Upper lobe of right lung (tissue), 1 donor: Measurements from ENCODE around the gene PLGRKT. TPM values are rescaled to one million over a fixed set of nuclear protein-coding genes. Genes with fewer than 3 reads are reported as not detected.
"Not testable (repeated sequence)": the region's sequence is repeated elsewhere in the genome, so short reads cannot be mapped to it uniquely, and the experiment has no call there.

Experiments
- ATAC-seq: fragments of 200-7000 bp; cut with Tn5 transposase; one replicate; pipeline ENCODE4 v1.9.1; 2020; ENCODE audit warnings: mild to moderate bottlenecking, moderate library complexity
- DNase-seq: peaks from one replicate; pipeline ENCODE4 v3.0.0-alpha.2; 2020
- H3K27ac ChIP-seq: fragments of 200-600 bp; one replicate; pipeline ENCODE4 v1.8.0; 2022
- H3K27me3 ChIP-seq: fragments of 200-600 bp; one replicate; pipeline ENCODE4 v1.8.0; 2022; ENCODE audit warnings: mild to moderate bottlenecking
- H3K36me3 ChIP-seq: fragments of 200-600 bp; one replicate; pipeline ENCODE4 v1.8.0; 2022
- H3K4me1 ChIP-seq: fragments of 200-600 bp; one replicate; pipeline ENCODE4 v1.8.0; 2022
- H3K4me3 ChIP-seq: fragments of 200-600 bp; one replicate; pipeline ENCODE4 v1.8.0; 2022; ENCODE audit warnings: mild to moderate bottlenecking
- H3K9me3 ChIP-seq: fragments of 200-600 bp; one replicate; pipeline ENCODE4 v1.8.0; 2022
- intact Hi-C: fragments of 100-400 bp; cut with DNase I; formaldehyde crosslinking; loops from one replicate; pipeline ENCODE4 v1.11.0; 2022
- total RNA-seq: library from RNA; stranded (reverse); fragmentation: NEBNext Ultra II Directional; extraction: Animal tissue kit (Norgen Biotek cat#: 25700); gene quantifications from one replicate; pipeline ENCODE4 v1.2.1, GENCODE V29; 2021
- TF ChIP-seq, protein P1 (sequence below): fragments of 200-600 bp; IDR thresholded peaks from one replicate; pipeline ENCODE4 v1.8.0; 2022; ENCODE audit warnings: antibody characterized with exemption
- donor health status: DM: no; HTN: yes; CAD: no; lungs with severe emphysema.

PLGRKT gene
- total RNA-seq, 1 donor from 2014 or later, result 18.0 TPM

DNA sequence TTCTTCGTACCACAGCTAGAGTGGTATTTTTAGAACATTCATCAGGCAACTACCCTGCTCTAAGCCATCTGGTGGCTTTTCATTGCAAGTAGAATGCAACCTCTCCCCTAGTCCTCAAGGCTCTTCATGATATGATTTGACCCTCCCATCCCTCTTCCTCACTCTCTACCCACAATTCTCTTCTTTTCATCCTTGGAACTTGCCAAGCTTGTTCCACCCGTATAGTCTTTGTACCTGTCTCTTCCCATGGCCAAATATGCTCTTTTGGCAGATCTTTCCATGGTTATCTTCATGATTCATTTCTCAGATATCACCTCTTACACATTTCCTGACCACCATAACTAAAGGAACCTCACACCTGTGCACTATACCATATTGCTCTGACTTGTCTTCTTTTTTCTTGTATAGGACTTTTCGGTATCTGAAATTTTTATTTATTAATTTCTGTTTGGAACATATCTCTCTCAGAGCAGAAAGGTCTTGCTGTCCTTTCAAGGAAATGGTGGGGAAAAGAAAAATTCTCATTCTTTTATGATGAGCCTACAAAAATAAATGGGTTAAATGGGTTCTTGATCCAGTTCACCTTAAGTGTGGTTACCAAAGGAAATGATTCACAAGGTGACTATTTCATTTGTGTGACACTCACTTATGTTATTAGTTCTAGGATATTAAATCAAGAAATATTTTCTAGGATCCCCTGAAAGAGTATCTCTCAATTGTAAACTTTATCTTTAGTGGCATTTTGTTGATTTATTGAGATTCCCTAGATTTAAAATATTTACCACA is 8.9 kb upstream of the PLGRKT start:
- ATAC-seq, result no peak
- no peaks in the 10 kb centered on the region for H3K36me3 ChIP-seq
- intact Hi-C loops, result no loop called here

DNA sequence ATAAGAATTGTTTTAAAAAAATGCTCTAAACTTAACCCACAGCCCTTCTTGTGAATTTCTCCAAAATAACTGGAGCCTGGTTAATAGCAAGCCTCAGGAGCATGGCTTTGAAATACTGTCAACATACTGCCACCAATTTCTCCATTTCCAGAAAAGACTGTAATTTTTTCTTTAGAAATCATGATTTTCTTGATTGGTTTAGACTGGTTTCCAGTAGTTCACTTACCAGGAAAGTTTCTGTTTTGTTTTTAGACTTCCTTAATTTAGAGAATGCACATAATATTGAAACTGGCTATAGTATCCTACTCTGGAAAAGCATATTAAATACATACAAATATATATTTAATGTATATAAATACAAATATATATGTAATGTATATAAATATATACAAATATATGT is 8.2 kb upstream of the PLGRKT start:
- no peak for ATAC-seq
- Histone ChIP-seq H3K4me3 (no peak overlapping the region), H3K27me3 (no peaks in the 10 kb centered on the region), H3K36me3 (no peaks in the 10 kb centered on the region), H3K4me1 (peaks cover 5% of the 10 kb centered on the region), H3K9me3 (no peaks in the 10 kb centered on the region), H3K27ac (no peak overlapping the region)
- intact Hi-C loops, result no loop called here
- TF ChIP-seq, protein P1, sequence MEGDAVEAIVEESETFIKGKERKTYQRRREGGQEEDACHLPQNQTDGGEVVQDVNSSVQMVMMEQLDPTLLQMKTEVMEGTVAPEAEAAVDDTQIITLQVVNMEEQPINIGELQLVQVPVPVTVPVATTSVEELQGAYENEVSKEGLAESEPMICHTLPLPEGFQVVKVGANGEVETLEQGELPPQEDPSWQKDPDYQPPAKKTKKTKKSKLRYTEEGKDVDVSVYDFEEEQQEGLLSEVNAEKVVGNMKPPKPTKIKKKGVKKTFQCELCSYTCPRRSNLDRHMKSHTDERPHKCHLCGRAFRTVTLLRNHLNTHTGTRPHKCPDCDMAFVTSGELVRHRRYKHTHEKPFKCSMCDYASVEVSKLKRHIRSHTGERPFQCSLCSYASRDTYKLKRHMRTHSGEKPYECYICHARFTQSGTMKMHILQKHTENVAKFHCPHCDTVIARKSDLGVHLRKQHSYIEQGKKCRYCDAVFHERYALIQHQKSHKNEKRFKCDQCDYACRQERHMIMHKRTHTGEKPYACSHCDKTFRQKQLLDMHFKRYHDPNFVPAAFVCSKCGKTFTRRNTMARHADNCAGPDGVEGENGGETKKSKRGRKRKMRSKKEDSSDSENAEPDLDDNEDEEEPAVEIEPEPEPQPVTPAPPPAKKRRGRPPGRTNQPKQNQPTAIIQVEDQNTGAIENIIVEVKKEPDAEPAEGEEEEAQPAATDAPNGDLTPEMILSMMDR, result no peak
- no peak for DNase-seq

More for the DNA sequence above, 8.9 kb upstream of the PLGRKT start:
- no peak overlapping the region for H3K4me3 ChIP-seq
- no peak for DNase-seq
- peaks cover 5% of the 10 kb centered on the region for H3K4me1 ChIP-seq
- no peaks in the 10 kb centered on the region for H3K9me3 ChIP-seq
- TF ChIP-seq, protein P1, result no peak
- no peaks in the 10 kb centered on the region for H3K27me3 ChIP-seq
- H3K27ac ChIP-seq, result peak overlapping the region; percentile 21

DNA sequence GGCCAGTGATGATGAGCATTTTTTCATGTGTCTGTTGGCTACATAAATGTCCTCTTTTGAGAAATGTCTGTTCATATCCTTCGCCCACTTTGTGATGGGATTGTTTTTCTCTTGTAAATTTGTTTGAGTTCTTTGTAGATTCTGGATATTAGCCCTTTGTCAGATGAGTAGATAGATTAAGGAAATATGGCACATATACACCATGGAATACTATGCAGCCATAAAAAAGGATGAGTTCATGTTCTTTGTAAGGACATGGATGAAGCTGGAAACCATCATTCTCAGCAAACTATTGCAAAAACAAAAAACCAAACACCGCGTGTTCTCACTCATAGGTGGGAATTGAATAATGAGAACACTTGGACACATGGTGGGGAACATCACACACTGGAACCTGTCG is 7.4 kb upstream of the PLGRKT start:
- H3K27ac ChIP-seq, H3K27me3 ChIP-seq, H3K4me1 ChIP-seq, DNase-seq, H3K36me3 ChIP-seq, ATAC-seq, intact Hi-C loops, H3K4me3 ChIP-seq, H3K9me3 ChIP-seq: not testable (repeated sequence)

GRCh38 chr9:5443850-5444249 is 6.1 kb upstream of the PLGRKT start:
- no peak overlapping the region for H3K4me3 ChIP-seq
- H3K27me3 ChIP-seq, result no peaks in the 10 kb centered on the region
- intact Hi-C loops, result no loop called here
- no peaks in the 10 kb centered on the region for H3K36me3 ChIP-seq
- H3K4me1 ChIP-seq, result no peaks in the 10 kb centered on the region
- no peak overlapping the region for H3K27ac ChIP-seq
- TF ChIP-seq, protein P1, result no peak
- peak; percentile 66 for ATAC-seq
- no peak for DNase-seq
- H3K9me3 ChIP-seq, result no peaks in the 10 kb centered on the region

GRCh38 chr9:5442400-5443011 is 4.8 kb upstream of the PLGRKT start:
- DNase-seq (no peak), ATAC-seq (peak; percentile 63)
- no peaks in the 10 kb centered on the region for H3K27me3 ChIP-seq
- H3K4me1 ChIP-seq, result peaks cover 6% of the 10 kb centered on the region
- H3K4me3 ChIP-seq, result no peak overlapping the region
- H3K9me3 ChIP-seq, result no peaks in the 10 kb centered on the region
- H3K27ac ChIP-seq, result no peak overlapping the region
- intact Hi-C loops, result no loop called here
- H3K36me3 ChIP-seq, result no peaks in the 10 kb centered on the region
- TF ChIP-seq, protein P1, result peak; percentile 65

DNA sequence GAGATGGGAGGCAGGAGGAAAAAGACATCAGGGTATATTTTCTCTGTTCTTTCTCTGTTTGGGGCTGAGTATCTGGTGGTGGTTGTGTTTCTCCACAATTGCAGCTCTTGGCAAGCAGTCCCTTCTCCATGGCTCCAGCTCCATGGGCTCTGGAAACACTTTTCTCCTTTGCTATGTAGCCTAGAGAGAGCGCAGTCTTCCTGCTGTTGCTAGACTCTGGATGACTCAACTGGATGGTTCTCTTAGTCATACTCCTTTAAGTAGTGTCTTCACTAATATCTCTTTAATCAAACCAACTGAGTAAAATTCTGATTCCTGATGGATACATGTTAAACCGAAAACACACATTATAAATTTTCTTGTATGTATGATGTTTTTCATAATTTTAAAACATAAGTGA is 3.3 kb upstream of the PLGRKT start:
- H3K9me3 ChIP-seq, result no peaks in the 10 kb centered on the region
- TF ChIP-seq, protein P1, result no peak
- no peaks in the 10 kb centered on the region for H3K36me3 ChIP-seq
- no peak for ATAC-seq
- no peak overlapping the region for H3K27ac ChIP-seq
- no peak for DNase-seq
- H3K27me3 ChIP-seq, result no peaks in the 10 kb centered on the region
- intact Hi-C loops, result no loop called here
- H3K4me1 ChIP-seq, result peaks cover 15% of the 10 kb centered on the region
- H3K4me3 ChIP-seq, result no peak overlapping the region
